Neural cell (in vitro differentiated cells): Measurements from ENCODE around the gene SUGCT. TPM values are rescaled to one million over a fixed set of nuclear protein-coding genes. Genes with fewer than 3 reads are reported as not detected.

Source experiments
- H2AFZ ChIP-seq: fragments of 200-600, 300-800 bp; sonication (generic), shearing (Covaris generic); 2 replicates; pipeline ENCODE4 v1.6.0; 2014; ENCODE audit warnings: low read depth, mild to moderate bottlenecking, antibody characterized with exemption, low read length, moderate library complexity
- H3F3A ChIP-seq: fragments of 200-600 bp; shearing (Covaris generic); 2 replicates; pipeline ENCODE4 v1.6.1; 2016; ENCODE audit warnings: mild to moderate bottlenecking, moderate library complexity, mixed read lengths, antibody characterized with exemption, low read length; ENCODE audit not compliant: insufficient read depth, poor library complexity, severe bottlenecking
- H3K27ac ChIP-seq: fragments of 200-600, 300-800 bp; sonication (generic), shearing (Covaris generic); 2 replicates; pipeline ENCODE4 v1.5.1; 2014; ENCODE audit warnings: mild to moderate bottlenecking, low read length, moderate library complexity
- H3K27me3 ChIP-seq: fragments of 300-800, 200-600 bp; sonication (generic), shearing (Covaris generic); 2 replicates; pipeline ENCODE4 v1.6.0; 2014; ENCODE audit warnings: mild to moderate bottlenecking, low read depth, low read length, moderate library complexity; ENCODE audit not compliant: insufficient read depth
- H3K36me3 ChIP-seq: fragments of 300-800, 200-600 bp; sonication (generic), shearing (Covaris generic); 2 replicates; pipeline ENCODE4 v1.5.1; 2014; ENCODE audit warnings: mild to moderate bottlenecking, antibody characterized with exemption, low read length, moderate library complexity; ENCODE audit not compliant: insufficient read depth
- H3K4me2 ChIP-seq: fragments of 300-800, 200-600 bp; sonication (generic), shearing (Covaris generic); 2 replicates; pipeline ENCODE4 v1.6.0; 2014; ENCODE audit warnings: mild to moderate bottlenecking, low read length
- H3K4me3 ChIP-seq: fragments of 300-800, 200-600 bp; sonication (generic), shearing (Covaris generic); 2 replicates; pipeline ENCODE4 v1.5.1; 2014; ENCODE audit warnings: mild to moderate bottlenecking, low read length, moderate library complexity
- H3K79me2 ChIP-seq: fragments of 200-600 bp; shearing (Covaris generic); replicated peaks from 2 replicates; pipeline ENCODE4 v1.6.0; 2014; ENCODE audit warnings: mild to moderate bottlenecking, low read length, moderate library complexity; ENCODE audit not compliant: insufficient read depth
- H3K9ac ChIP-seq: fragments of 300-800, 200-600 bp; sonication (generic), shearing (Covaris generic); 2 replicates; pipeline ENCODE4 v1.6.1; 2016; ENCODE audit warnings: mild to moderate bottlenecking, low read length, mixed read lengths
- H3K9me2 ChIP-seq: fragments of 200-600 bp; shearing (Covaris generic); 2 replicates; pipeline ENCODE4 v1.6.1; 2016; ENCODE audit warnings: mild to moderate bottlenecking, low read length, mixed read lengths; ENCODE audit not compliant: insufficient read depth
- H3K9me3 ChIP-seq: fragments of 200-600, 300-800 bp; sonication (generic), shearing (Covaris generic); 2 replicates; pipeline ENCODE4 v1.6.1; 2016; ENCODE audit warnings: mild to moderate bottlenecking, mixed run types, low read length, moderate library complexity, mixed read lengths
- H4K20me1 ChIP-seq: fragments of 200-600 bp; shearing (Covaris generic); 2 replicates; pipeline ENCODE4 v1.6.1; 2016; ENCODE audit warnings: mild to moderate bottlenecking, mixed run types; ENCODE audit not compliant: insufficient read depth
- CTCF ChIP-seq: fragments of 450-650 bp; IDR thresholded peaks from 2 replicates; pipeline ENCODE4 v1.5.1; 2014; ENCODE audit warnings: antibody characterized with exemption, mild to moderate bottlenecking, moderate library complexity; ENCODE audit not compliant: poor library complexity, severe bottlenecking
- EP300 ChIP-seq: fragments of 450-650 bp; conservative IDR thresholded peaks from 2 replicates; pipeline ENCODE4 v1.6.1; 2014; ENCODE audit warnings: antibody characterized with exemption, mild to moderate bottlenecking, moderate library complexity; ENCODE audit not compliant: poor library complexity, severe bottlenecking
- EZH2 ChIP-seq: fragments of 200-600, 300-800 bp; shearing (Covaris generic), sonication (generic); IDR thresholded peaks from 2 replicates; pipeline ENCODE4 v1.6.1; 2014; ENCODE audit warnings: antibody characterized with exemption, low read length, borderline replicate concordance, mild to moderate bottlenecking; ENCODE audit not compliant: insufficient read depth, poor library complexity, severe bottlenecking
- MXI1 ChIP-seq: fragments of 450-650 bp; conservative IDR thresholded peaks from 2 replicates; pipeline ENCODE4 v1.6.1; 2014; ENCODE audit warnings: antibody characterized with exemption, mild to moderate bottlenecking; ENCODE audit not compliant: poor library complexity, severe bottlenecking
- POLR2AphosphoS5 ChIP-seq: IDR thresholded peaks from 2 replicates; pipeline ENCODE4 v1.6.1; 2012
- RAD21 ChIP-seq: fragments of 450-650 bp; conservative IDR thresholded peaks from 2 replicates; pipeline ENCODE4 v1.6.1; 2014; ENCODE audit warnings: antibody characterized with exemption, mild to moderate bottlenecking, moderate library complexity
- REST ChIP-seq: IDR thresholded peaks from 2 replicates; pipeline ENCODE4 v1.6.1; 2012; ENCODE audit warnings: borderline replicate concordance
- SMC3 ChIP-seq: fragments of 450-650 bp; conservative IDR thresholded peaks from 2 replicates; pipeline ENCODE4 v1.6.1; 2014; ENCODE audit warnings: antibody characterized with exemption, mild to moderate bottlenecking, moderate library complexity; ENCODE audit not compliant: poor library complexity
- TAF1 ChIP-seq: IDR thresholded peaks from 2 replicates; pipeline ENCODE4 v1.6.1; 2012; ENCODE audit warnings: low read depth
- polyA plus RNA-seq: library from polyadenylated mRNA; depleted of rRNA; stranded (reverse); fragments of >200 nt; gene quantifications from 2 replicates; pipeline ENCODE4 v1.2.3, GENCODE V29; 2014

Gene SUGCT
- polyA plus RNA-seq, 1 donor from 2014 or later, result not detected

- H3K9ac ChIP-seq, result no peak overlapping the region
- no peaks in the 10 kb centered on the region for H3K27me3 ChIP-seq
- H3K27ac ChIP-seq, result no peak overlapping the region
- no peak overlapping the region for H3K4me2 ChIP-seq
- H3K4me3 ChIP-seq, result no peak overlapping the region
- no peaks in the 10 kb centered on the region for H3K9me3 ChIP-seq
- no peaks in the 10 kb centered on the region for H4K20me1 ChIP-seq
- H3K79me2 ChIP-seq, result no peaks in the 10 kb centered on the region
- no peak overlapping the region for H2AFZ ChIP-seq
- H3K9me2 ChIP-seq, result no peaks in the 10 kb centered on the region
- H3K36me3 ChIP-seq, result no peaks in the 10 kb centered on the region
- TF ChIP-seq EZH2 (no peak), REST (no peak), RAD21 (no peak), SMC3 (no peak), EP300 (no peak), TAF1 (no peak), POLR2AphosphoS5 (no peak), MXI1 (no peak), CTCF (no peak)
- no peaks in the 10 kb centered on the region for H3F3A ChIP-seq
Measured at GRCh38 chr7:40474790-40475680, 340.2 kb downstream of the SUGCT start.

GRCh38 chr7:40475681-40475982 is 340.8 kb downstream of the SUGCT start:
- Histone ChIP-seq H3K9me2 (no peaks in the 10 kb centered on the region), H3K27ac (no peak overlapping the region), H3K36me3 (no peaks in the 10 kb centered on the region), H3K4me3 (no peak overlapping the region), H3K9ac (no peak overlapping the region), H4K20me1 (no peaks in the 10 kb centered on the region), H3K9me3 (no peaks in the 10 kb centered on the region), H3F3A (no peaks in the 10 kb centered on the region), H3K27me3 (no peaks in the 10 kb centered on the region), H2AFZ (no peak overlapping the region), H3K79me2 (no peaks in the 10 kb centered on the region), H3K4me2 (no peak overlapping the region)
- TF ChIP-seq TAF1, result no peak
